ENCODE measurements around the gene PRCP.

DNA sequence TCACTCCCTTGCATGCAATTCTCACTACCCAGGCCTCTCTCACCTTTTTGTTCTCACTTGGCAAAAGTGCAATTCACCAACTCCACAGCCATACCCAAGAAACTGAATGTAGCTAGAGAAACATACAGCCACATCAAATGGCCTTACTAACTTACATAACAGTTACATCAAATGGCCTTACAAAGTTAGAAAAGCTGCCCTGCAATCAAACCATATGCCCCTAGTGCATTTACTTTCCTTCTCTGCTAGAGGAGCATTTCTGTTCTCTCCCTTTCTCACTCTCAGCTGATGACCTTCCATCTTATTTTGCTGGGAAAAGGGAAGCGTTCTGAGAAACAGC is 10.3 kb downstream of the PRCP start:
- TF ChIP-seq JUNB (IDR thresholded peaks at IDR 0.05; ENCODE audit: unreplicated experiment), result no peak
- no peak for TF ChIP-seq EZH2 (IDR thresholded peaks at IDR 0.05; ENCODE audit: low read depth, unreplicated experiment)
- no peak for TF ChIP-seq CTCF (conservative IDR thresholded peaks at IDR 0.05; ENCODE audit: low read depth in 2 of 2)
- no peak for TF ChIP-seq REST (IDR thresholded peaks at IDR 0.05; ENCODE audit: unreplicated experiment)
- no peak for TF ChIP-seq EZH2phosphoT487 (IDR thresholded peaks at IDR 0.05; ENCODE audit: unreplicated experiment)
- no peak for TF ChIP-seq POLR2AphosphoS5 (IDR thresholded peaks at IDR 0.05; ENCODE audit: low read depth)
- no peak for TF ChIP-seq NANOG (IDR thresholded peaks at IDR 0.05; ENCODE audit: borderline replicate concordance)
- TF ChIP-seq CREB1 (CRISPR knock-in tag; IDR thresholded peaks at IDR 0.05; ENCODE audit: low read depth), result no peak
- TF ChIP-seq ZNF331 (CRISPR knock-in tag; IDR thresholded peaks at IDR 0.05; ENCODE audit: low read depth), result no peak
- TF ChIP-seq, protein P1, sequence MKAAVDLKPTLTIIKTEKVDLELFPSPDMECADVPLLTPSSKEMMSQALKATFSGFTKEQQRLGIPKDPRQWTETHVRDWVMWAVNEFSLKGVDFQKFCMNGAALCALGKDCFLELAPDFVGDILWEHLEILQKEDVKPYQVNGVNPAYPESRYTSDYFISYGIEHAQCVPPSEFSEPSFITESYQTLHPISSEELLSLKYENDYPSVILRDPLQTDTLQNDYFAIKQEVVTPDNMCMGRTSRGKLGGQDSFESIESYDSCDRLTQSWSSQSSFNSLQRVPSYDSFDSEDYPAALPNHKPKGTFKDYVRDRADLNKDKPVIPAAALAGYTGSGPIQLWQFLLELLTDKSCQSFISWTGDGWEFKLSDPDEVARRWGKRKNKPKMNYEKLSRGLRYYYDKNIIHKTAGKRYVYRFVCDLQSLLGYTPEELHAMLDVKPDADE (IDR thresholded peaks at IDR 0.05), result no peak
